ENCODE results near the gene SFI1. TPM values are rescaled to one million over a fixed set of nuclear protein-coding genes. Genes with fewer than 3 reads are reported as not detected.

SFI1 gene
- total RNA-seq (2021; ENCODE audit: unreplicated experiment) = 53.1 TPM
- 28.9 and 29.9 TPM in 2 replicates for polyA plus RNA-seq (2012)
- Bru-seq, nascent RNA = percentile 60 among the genes with signal in this experiment
- BruChase-seq, experiment 1, labeled RNA remaining after a 6-hour chase = percentile 61 among the genes with signal in this experiment
- BruChase-seq, experiment 2, labeled RNA remaining after a 2-hour chase = percentile 65 among the genes with signal in this experiment
- long read RNA-seq, full-length matches to known transcripts = 7 of 68 reads
- long read RNA-seq, partial matches to known transcripts = 24 of 68 reads
- long read RNA-seq, other reads (novel, unspliced or antisense) = 37 of 68 reads

GRCh38 chr22:31496007-31496734, at the start of gene SFI1:
TSS of gene SFI1 (plus strand) at chr22:31496536. CDS start at chr22:31508285, 11,749 bp downstream.
- Histone ChIP-seq H3K9ac (ENCODE audit: low read length) (peak within 1 kb of the TSS; percentile 94), H3K9me2 (ENCODE audit: insufficient read depth) (no peaks in the 10 kb centered on the region), H3K79me2 (ENCODE audit: insufficient read depth, low read length) (peaks cover 13% of the 10 kb centered on the region), H3K4me1 (ENCODE audit: control insufficient read depth in 1 of 2, insufficient read depth in 2 of 2, low read length in 2 of 2) (peaks cover 17 to 19% of the 10 kb centered on the region in 2 experiments), H3K4me3 (replicated peaks in 1 of 2; ENCODE audit: low read depth in 1 of 2, low read length in 2 of 2) (peak within 1 kb of the TSS; percentile 90 to 99), H3K27me3 (ENCODE audit: insufficient read depth, low read length) (no peaks in the 10 kb centered on the region), H4K20me1 (ENCODE audit: insufficient read depth) (no peaks in the 10 kb centered on the region), H3K36me3 (ENCODE audit: control insufficient read depth in 1 of 2, insufficient read depth in 2 of 2, low read length in 2 of 2) (no peaks in the 10 kb centered on the region), H3K9me3 (ENCODE audit: control insufficient read depth in 1 of 2, insufficient read depth in 1 of 2, low read depth in 1 of 2, low read length in 2 of 2) (no peaks in the 10 kb centered on the region), H3K27ac (ENCODE audit: low read depth, low read length) (peak within 1 kb of the TSS; percentile 81), H3K4me2 (ENCODE audit: low read length) (peak within 1 kb of the TSS; percentile 98), H2AFZ (ENCODE audit: low read depth, low read length, poor library complexity, severe bottlenecking) (peak within 1 kb of the TSS; percentile 50)
- POLR2A ChIA-PET = no interaction called here
- RAD21 ChIA-PET (ENCODE audit: low non-redundant PET in 1 of 2, low total read pairs in 2 of 2, uncharacterized antibody in 2 of 2, unreplicated experiment in 2 of 2) = no interaction called here
- CTCF ChIA-PET = no interaction called here
- ATAC-seq (peak; percentile 96), DNase-seq (ENCODE audit: low read depth, low spot score) (peak; percentile 74)
- intact Hi-C loops (cut with micrococcal nuclease) = no loop called here
- TSS peak; percentile 94 for BruUV-seq (replicated peaks)
- TF ChIP-seq TCF7L2 (IDR thresholded peaks at IDR 0.05; ENCODE audit: borderline replicate concordance, extremely low read depth, insufficient read depth, insufficient read length) (peak; percentile 9), CBX3 (IDR thresholded peaks at IDR 0.05; ENCODE audit: low read depth) (no peak), EZH2phosphoT487 (IDR thresholded peaks at IDR 0.05; ENCODE audit: borderline replicate concordance) (no peak), ZFX (IDR thresholded peaks at IDR 0.05) (peak; percentile 63), SRF (IDR thresholded peaks at IDR 0.05; ENCODE audit: low read depth) (no peak), EGR1 (IDR thresholded peaks at IDR 0.05; ENCODE audit: low read depth) (no peak), ZNF274 (IDR thresholded peaks at IDR 0.05; ENCODE audit: low read depth, low read length) (no peak), SIN3A (IDR thresholded peaks at IDR 0.05; ENCODE audit: low read depth) (peak; percentile 56; the same call in 1 of the 2 replicates), CTCF (IDR thresholded peaks at IDR 0.05 in 2 of 3, conservative IDR thresholded peaks at IDR 0.05 in 1 of 3; ENCODE audit: borderline replicate concordance in 1 of 3, insufficient read depth in 1 of 3, low read depth in 2 of 3, low read length in 2 of 3) (peak in 1 of 3 experiments; percentile 30; a peak in 1 of 6 replicates), POLR2AphosphoS5 (IDR thresholded peaks at IDR 0.05; ENCODE audit: low read depth, low read length) (peak; percentile 74), ZBTB33 (IDR thresholded peaks at IDR 0.05; ENCODE audit: extremely low read depth, insufficient replicate concordance, low read length) (no peak), POLR2A (IDR thresholded peaks at IDR 0.05; ENCODE audit: borderline replicate concordance, extremely low read depth, insufficient read depth, insufficient read length) (peak; percentile 71), CEBPB (IDR thresholded peaks at IDR 0.05; ENCODE audit: low read depth) (no peak), JUND (IDR thresholded peaks at IDR 0.05) (no peak), SP1 (IDR thresholded peaks at IDR 0.05; ENCODE audit: low read depth) (no peak), YY1 (IDR thresholded peaks at IDR 0.05; ENCODE audit: extremely low read depth, insufficient replicate concordance, low read depth, low read length) (no peak)
- TF ChIP-seq, protein P1, sequence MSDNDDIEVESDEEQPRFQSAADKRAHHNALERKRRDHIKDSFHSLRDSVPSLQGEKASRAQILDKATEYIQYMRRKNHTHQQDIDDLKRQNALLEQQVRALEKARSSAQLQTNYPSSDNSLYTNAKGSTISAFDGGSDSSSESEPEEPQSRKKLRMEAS (IDR thresholded peaks at IDR 0.05) = peak; percentile 70
- TF ChIP-seq, protein P2, sequence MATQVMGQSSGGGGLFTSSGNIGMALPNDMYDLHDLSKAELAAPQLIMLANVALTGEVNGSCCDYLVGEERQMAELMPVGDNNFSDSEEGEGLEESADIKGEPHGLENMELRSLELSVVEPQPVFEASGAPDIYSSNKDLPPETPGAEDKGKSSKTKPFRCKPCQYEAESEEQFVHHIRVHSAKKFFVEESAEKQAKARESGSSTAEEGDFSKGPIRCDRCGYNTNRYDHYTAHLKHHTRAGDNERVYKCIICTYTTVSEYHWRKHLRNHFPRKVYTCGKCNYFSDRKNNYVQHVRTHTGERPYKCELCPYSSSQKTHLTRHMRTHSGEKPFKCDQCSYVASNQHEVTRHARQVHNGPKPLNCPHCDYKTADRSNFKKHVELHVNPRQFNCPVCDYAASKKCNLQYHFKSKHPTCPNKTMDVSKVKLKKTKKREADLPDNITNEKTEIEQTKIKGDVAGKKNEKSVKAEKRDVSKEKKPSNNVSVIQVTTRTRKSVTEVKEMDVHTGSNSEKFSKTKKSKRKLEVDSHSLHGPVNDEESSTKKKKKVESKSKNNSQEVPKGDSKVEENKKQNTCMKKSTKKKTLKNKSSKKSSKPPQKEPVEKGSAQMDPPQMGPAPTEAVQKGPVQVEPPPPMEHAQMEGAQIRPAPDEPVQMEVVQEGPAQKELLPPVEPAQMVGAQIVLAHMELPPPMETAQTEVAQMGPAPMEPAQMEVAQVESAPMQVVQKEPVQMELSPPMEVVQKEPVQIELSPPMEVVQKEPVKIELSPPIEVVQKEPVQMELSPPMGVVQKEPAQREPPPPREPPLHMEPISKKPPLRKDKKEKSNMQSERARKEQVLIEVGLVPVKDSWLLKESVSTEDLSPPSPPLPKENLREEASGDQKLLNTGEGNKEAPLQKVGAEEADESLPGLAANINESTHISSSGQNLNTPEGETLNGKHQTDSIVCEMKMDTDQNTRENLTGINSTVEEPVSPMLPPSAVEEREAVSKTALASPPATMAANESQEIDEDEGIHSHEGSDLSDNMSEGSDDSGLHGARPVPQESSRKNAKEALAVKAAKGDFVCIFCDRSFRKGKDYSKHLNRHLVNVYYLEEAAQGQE (IDR thresholded peaks at IDR 0.05; ENCODE audit: low read depth) = no peak

All from HCT116 (cell line).